SU-DHL-6 (cell line): ENCODE data around the gene USP13.

Experiments used
- H2AFZ ChIP-seq: fragments of 200-600 bp; sonication (generic); 2 replicates; pipeline ENCODE4 v1.6.1; 2014; ENCODE audit warnings: low read depth, mild to moderate bottlenecking, moderate library complexity, mixed read lengths, antibody characterized with exemption, low read length; ENCODE audit not compliant: severe bottlenecking
- H3F3A ChIP-seq: fragments of 200-600 bp; shearing (Covaris generic); 2 replicates; pipeline ENCODE4 v1.6.0; 2016; ENCODE audit warnings: antibody characterized with exemption, mild to moderate bottlenecking; ENCODE audit not compliant: insufficient read depth
- H3K27ac ChIP-seq: fragments of 200-600 bp; sonication (generic); 2 replicates; pipeline ENCODE4 v1.5.1; 2016; ENCODE audit warnings: low read depth, mild to moderate bottlenecking, low read length, moderate library complexity, mixed read lengths
- H3K27me3 ChIP-seq: fragments of 200-600 bp; sonication (generic), shearing (Covaris generic); 2 replicates; pipeline ENCODE4 v1.6.0; 2014; ENCODE audit warnings: mild to moderate bottlenecking, low read length
- H3K36me3 ChIP-seq: fragments of 200-600 bp; sonication (generic); 2 replicates; pipeline ENCODE4 v1.6.1; 2014; ENCODE audit warnings: mild to moderate bottlenecking, low read length, mixed read lengths
- H3K4me2 ChIP-seq: fragments of 300-600, 200-600 bp; shearing (Covaris generic), sonication (generic); 2 replicates; pipeline ENCODE4 v1.6.0; 2014; ENCODE audit warnings: low read length, low read depth, mild to moderate bottlenecking; ENCODE audit not compliant: poor library complexity, severe bottlenecking
- H3K4me3 ChIP-seq: fragments of 200-600 bp; sonication (generic); 2 replicates; pipeline ENCODE4 v1.5.1; 2014; ENCODE audit warnings: antibody characterized with exemption, low read length, mild to moderate bottlenecking, mixed read lengths; ENCODE audit not compliant: insufficient read depth, poor library complexity, severe bottlenecking
- H3K79me2 ChIP-seq: fragments of 200-600 bp; sonication (generic); 2 replicates; pipeline ENCODE4 v1.6.1; 2014; ENCODE audit warnings: mild to moderate bottlenecking, low read length, moderate library complexity; ENCODE audit not compliant: insufficient read depth
- H3K9ac ChIP-seq: fragments of 200-600 bp; sonication (generic); 2 replicates; pipeline ENCODE4 v1.7.0; 2014; ENCODE audit warnings: mild to moderate bottlenecking, low read length
- H3K9me2 ChIP-seq: fragments of 200-600 bp; sonication (generic); replicated peaks from 2 replicates; pipeline ENCODE4 v1.6.1; 2014; ENCODE audit warnings: low read length; ENCODE audit not compliant: insufficient read depth
- H3K9me3 ChIP-seq: fragments of 200-600 bp; sonication (generic); 2 replicates; pipeline ENCODE4 v1.6.1; 2014; ENCODE audit warnings: low read length, mixed read lengths; ENCODE audit not compliant: insufficient read depth
- H4K20me1 ChIP-seq: fragments of 200-600 bp; sonication (generic); 2 replicates; pipeline ENCODE4 v1.6.1; 2014; ENCODE audit warnings: low read depth, mild to moderate bottlenecking, antibody characterized with exemption, low read length, moderate library complexity, mixed read lengths
- CTCF ChIP-seq: fragments of 200-600 bp; sonication (generic); IDR thresholded peaks from one replicate; pipeline ENCODE4 v1.5.1; 2017; ENCODE audit warnings: antibody characterized with exemption, mild to moderate bottlenecking, low read length, moderate library complexity; ENCODE audit not compliant: insufficient read depth, poor library complexity, severe bottlenecking
- EZH2phosphoT487 ChIP-seq: fragments of 200-600 bp; sonication (generic), shearing (Covaris generic); conservative IDR thresholded peaks from 2 replicates; pipeline ENCODE4 v1.6.1; 2018; ENCODE audit warnings: mild to moderate bottlenecking, antibody characterized with exemption, low read length, moderate library complexity, mixed read lengths

Gene USP13

GRCh38 chr3:179726075-179726699, 73.3 kb downstream of the USP13 start:
- Histone ChIP-seq H3K27ac (no peak overlapping the region), H3K9me2 (no peaks in the 10 kb centered on the region), H3K9ac (no peak overlapping the region), H3F3A (no peaks in the 10 kb centered on the region), H4K20me1 (no peaks in the 10 kb centered on the region), H3K4me3 (no peak overlapping the region), H3K79me2 (no peaks in the 10 kb centered on the region), H3K4me2 (no peak overlapping the region), H3K9me3 (no peaks in the 10 kb centered on the region), H3K27me3 (no peaks in the 10 kb centered on the region), H2AFZ (no peak overlapping the region), H3K36me3 (peaks cover 4% of the 10 kb centered on the region; the same call in 1 of the 2 replicates)
- TF ChIP-seq EZH2phosphoT487 (no peak), CTCF (no peak)

- no peaks in the 10 kb centered on the region for H3K27me3 ChIP-seq
- no peaks in the 10 kb centered on the region for H3K79me2 ChIP-seq
- no peaks in the 10 kb centered on the region for H3K9me3 ChIP-seq
- no peaks in the 10 kb centered on the region for H3K9me2 ChIP-seq
- H3K9ac ChIP-seq, result no peak overlapping the region
- TF ChIP-seq EZH2phosphoT487 (no peak), CTCF (no peak)
- H3K4me3 ChIP-seq, result no peak overlapping the region
- no peaks in the 10 kb centered on the region for H3K36me3 ChIP-seq
- H3K4me2 ChIP-seq, result no peak overlapping the region
- H3F3A ChIP-seq, result no peaks in the 10 kb centered on the region
- H4K20me1 ChIP-seq, result no peaks in the 10 kb centered on the region
- no peak overlapping the region for H2AFZ ChIP-seq
- no peak overlapping the region for H3K27ac ChIP-seq
These were observed 76.2 kb downstream of the USP13 start for GRCh38 chr3:179729086-179729485.

GRCh38 chr3:179729981-179730380, 77.1 kb downstream of the USP13 start:
- Histone ChIP-seq H3K27ac (no peak overlapping the region), H3K9ac (no peak overlapping the region), H3K27me3 (no peaks in the 10 kb centered on the region), H3K9me3 (no peaks in the 10 kb centered on the region), H3K4me3 (no peak overlapping the region), H3K79me2 (no peaks in the 10 kb centered on the region), H4K20me1 (no peaks in the 10 kb centered on the region), H3K4me2 (no peak overlapping the region), H3F3A (no peaks in the 10 kb centered on the region), H3K9me2 (no peaks in the 10 kb centered on the region), H3K36me3 (no peaks in the 10 kb centered on the region), H2AFZ (no peak overlapping the region)
- TF ChIP-seq CTCF (no peak), EZH2phosphoT487 (no peak)
